HG03196 (cell line): ENCODE data around the gene ABLIM3.

ENCODE experiments used
- ATAC-seq: cut with Tn5 transposase; IDR thresholded peaks from one replicate; pipeline ENCODE4 v1.9.1; 2021; ENCODE audit not compliant: unreplicated experiment

Gene ABLIM3

DNA sequence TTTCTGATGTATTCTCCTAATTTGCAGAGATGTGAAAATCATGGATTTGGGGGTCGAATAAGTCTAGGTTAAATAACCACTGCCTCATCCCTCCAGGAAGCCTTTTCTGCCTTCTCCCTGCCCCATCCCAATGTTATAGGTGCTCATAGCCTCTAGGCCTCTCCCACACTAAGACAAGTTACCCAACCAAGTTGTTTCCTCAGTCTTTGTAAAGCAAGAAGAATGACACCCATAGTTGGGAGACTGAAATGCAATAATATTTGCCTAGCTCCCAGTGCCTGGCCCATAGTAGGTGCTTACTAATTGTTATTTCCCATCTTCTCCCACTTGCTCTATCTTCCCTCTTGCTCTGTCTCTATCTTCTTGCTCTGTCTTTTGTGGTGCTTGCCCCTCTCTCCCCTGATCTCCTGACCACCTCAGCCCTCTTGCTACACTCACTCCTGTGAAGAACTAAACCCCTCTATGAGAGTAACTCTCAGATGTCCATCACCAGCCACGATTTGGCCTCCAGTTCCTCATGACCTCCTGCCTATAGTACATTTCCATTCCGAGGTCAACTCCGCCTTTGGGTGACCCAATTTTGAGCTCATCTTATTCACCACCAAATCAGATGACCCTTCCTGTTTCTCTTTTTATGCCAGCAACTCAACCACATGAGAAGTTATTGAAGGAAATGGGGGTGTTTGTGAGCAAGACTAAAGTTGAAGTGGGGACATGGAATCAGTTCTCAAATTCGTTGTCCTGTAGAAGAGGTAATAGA is 137.3 kb downstream of the ABLIM3 start:
- ATAC-seq, result no peak

DNA sequence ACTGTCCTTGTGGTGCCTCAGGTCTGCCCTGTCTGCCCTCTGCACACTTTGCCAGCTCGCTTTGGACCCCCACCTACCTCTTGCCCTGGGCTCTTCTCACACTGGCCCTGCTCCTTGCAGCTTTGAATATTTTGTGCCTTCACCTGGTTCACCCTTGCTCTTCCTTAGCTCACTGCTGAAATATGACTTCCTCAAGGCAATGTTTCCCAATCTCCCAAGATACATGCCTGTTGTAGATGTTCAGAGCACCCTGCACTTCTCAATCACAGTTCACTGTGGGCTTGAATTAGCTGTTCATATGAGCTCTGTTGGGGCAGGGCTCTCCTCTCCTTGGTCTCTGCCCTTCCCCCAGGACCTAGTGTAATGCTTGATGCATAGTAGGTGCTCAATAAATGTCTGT is 138.4 kb downstream of the ABLIM3 start:
- ATAC-seq, result no peak

GRCh38 chr5:149280124-149280523 is 138.8 kb downstream of the ABLIM3 start:
- ATAC-seq, result no peak

DNA sequence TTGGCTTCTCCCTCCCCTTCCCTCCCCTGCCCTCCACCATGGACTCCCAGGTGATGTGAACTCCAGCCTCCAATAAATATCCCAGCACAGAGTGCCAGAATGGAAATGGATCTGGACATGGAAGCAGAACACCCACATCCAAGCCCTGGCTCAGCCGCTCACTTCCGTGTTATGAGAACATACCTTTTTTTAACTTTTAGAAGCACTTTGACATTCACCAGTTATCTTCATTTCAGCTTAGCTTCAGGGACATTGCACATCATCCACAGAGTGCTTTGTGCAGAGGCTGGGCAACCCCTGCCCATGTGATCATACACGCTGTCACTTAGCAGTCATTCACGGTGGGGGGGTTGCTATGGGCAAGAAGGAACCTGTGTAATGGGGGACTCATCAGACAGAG is 139.5 kb downstream of the ABLIM3 start:
- ATAC-seq, result no peak

DNA sequence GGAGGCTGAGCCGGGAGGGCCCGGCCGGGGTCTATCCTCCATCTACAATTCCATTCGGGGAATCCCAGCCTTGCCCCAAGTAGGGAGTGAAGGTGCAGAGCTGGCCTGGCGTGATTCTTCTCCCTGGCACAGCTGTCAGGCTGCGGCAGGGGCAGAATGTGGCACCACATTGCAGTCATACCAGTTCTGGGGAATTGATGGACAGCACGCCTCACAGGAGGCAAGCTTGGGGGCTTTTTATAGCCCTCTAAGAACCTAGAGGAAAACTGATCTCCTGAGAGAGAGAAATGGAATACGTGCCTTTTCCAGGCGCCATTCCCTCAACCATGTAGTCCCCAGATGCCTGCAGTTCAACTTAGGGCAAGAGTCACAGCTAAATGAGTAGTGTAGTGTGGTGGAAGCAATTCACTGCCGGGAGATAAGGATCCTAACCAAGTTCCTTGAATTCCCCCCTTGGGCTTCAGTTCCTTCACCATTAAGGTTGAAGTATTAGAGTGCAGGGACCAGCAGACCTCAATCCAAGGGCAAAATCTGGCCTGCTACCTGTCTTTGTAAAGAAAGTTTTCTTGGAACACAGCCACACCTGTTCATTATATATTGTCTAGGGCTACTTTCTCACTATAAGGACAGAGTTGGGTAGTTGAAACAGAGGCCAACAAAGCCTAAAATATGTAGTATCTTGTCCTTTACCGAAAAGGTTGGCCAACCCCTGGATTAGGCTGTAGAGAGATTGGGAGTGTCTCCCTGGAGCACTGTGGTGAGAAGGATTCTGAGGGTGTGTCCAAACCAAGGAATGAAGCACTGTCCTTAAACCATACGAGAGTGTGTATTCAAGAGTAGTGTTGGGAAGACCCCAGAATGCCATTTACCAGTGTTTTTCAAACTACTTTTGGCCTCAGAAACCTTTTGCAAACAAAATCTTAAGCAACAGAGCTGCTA is 141.0 kb downstream of the ABLIM3 start:
- no peak for ATAC-seq

- no peak for ATAC-seq
Measured at GRCh38 chr5:149282966-149283332, 141.7 kb downstream of the ABLIM3 start.

GRCh38 chr5:149283626-149284480 is 142.6 kb downstream of the ABLIM3 start:
- ATAC-seq, result no peak

- ATAC-seq, result no peak
Measured at GRCh38 chr5:149284501-149284900, 143.2 kb downstream of the ABLIM3 start.

DNA sequence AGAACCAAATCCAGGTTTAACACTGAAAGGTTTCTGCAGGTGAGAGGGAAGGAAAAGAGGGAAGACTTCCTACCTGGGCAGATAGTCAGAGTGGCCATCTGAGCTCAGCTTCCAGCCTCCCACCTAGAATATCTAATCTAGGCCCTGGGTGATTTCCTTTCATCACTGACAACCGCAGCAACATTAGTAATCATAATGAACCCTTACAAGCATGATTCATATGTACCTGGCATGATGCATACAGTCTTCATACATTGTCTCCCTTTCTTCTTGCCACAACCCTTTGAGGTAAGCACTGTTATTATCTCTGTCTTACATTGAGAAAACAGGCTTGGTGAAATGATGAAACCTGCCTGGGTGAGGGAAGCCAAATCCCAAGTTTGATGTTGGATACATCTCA is 143.9 kb downstream of the ABLIM3 start:
- ATAC-seq, result no peak

- no peak for ATAC-seq
Measured at GRCh38 chr5:149288436-149288835, 147.1 kb downstream of the ABLIM3 start.

GRCh38 chr5:149289301-149289700 is 148.0 kb downstream of the ABLIM3 start:
- ATAC-seq, result no peak

DNA sequence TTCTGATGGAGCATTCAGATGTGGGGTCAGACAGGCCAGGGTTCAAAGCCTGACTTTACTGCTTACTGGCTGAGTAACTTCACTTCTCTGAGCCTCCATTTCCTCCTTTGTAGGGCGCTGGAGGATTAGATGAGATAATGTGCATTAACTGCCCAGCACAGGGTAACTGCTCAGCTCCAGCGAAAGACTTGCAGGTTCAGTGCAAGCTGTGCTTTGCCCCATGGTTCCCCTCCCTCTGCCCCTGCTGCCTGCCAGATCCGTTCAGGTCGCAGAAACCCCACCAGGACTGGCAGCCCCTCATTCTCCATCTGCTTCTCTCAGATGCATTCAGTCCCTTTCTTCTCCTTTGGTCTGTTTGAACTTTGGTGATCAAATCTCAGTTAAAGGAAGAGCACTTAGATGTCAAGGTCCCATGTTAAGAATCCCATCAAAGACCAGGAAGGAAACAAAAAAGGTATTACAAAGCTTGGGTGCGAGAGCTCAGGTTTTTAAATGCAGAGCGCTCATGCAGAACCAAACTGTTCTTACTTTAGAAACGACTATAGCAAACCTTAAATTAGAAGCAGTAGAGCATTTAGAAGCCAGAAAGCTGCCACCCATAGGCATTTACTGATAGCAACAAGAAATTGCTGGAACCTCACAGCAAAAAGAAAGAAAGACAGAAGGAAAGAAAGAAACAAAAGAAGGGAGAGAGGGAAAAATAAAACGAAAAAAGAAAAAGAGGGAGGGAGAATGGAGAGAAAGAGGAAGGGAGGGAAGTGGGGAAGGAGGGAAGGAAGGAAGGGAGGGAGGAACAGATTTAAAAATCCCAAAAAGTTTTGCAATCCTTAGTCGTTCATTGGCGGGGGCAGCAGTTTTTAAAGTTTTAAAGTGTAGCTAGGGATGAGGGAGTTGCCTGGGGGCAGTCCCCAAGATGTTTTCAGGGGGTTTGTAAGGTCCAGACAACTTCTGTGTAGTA is 153.9 kb downstream of the ABLIM3 start:
- no peak for ATAC-seq

DNA sequence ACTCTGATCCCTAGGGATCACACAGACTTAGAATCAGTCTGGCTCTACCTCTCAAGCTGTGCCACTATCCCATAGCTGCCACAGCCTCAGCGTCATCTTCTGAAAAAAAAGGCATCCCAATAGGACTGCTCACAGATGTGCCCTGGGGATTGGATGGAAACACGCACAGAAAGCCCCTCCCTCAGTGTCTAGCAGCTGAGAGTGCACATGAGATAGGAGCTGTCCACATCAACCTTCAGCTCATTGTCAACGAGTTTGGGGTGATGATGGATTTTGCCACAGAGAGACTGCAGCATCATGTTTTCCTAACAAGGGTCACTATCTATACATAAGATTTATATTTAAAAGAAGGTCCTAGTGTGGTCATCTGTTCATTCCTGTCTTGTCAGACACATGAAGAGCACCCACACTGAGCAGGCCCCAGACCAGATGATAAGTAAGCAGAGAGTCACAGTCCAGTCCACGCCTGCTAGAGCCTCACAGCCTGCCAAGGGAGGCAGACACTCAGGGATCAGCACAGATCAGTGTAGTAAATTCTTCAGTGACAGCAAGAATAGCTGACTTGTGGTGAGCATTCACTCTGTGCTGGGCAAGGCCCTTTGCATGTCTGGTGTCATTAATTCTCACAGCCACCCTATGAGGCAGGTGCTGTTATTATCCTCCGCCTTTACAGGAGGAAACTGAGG is 156.2 kb downstream of the ABLIM3 start:
- no peak for ATAC-seq

DNA sequence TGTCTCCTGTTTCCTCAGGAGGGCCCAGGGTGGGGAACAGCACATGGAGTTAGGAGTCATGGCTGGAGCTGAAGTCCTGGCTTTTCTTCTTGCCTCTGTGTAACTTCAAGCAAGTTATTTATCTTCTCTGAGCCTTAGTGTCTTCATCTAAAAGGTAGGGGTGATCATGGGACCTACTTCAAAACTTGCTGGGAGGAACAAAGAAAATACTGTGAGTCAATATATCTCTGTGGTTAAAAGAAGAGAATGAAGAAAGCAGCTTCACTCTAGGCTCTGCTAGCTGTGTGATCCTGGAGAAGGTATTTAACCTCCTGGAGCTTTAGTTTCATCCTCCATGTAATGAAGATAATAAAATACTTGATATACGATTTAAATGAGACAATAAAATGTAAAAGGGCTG is 156.9 kb downstream of the ABLIM3 start:
- ATAC-seq, result no peak

DNA sequence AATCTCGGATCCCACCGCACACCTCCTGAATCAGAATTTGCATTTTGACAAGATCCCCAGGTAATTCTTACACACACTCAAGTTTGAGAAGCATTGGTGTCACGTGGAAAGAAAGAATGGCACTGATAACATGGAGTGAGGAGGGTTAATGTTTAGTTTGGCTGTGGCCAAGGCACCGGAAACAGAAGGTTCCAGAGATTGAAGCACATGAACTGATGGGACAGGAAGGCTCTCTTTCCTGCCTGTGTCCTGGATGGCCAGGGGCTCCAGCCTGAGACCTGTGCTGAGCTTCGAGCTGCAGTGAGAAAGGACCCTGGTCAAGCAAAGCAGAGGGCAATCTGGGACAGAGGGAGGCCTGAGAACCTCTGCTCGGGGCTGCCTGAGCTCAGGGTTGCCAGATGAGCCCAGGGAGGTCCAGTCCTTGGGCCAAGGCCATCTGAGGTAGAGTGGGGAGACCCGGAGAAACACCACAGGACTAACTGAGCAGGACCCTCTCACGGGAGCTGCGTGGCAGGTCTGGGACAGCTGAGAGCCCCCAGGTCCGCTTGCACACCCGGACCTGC is 157.6 kb downstream of the ABLIM3 start:
- ATAC-seq, result no peak

DNA sequence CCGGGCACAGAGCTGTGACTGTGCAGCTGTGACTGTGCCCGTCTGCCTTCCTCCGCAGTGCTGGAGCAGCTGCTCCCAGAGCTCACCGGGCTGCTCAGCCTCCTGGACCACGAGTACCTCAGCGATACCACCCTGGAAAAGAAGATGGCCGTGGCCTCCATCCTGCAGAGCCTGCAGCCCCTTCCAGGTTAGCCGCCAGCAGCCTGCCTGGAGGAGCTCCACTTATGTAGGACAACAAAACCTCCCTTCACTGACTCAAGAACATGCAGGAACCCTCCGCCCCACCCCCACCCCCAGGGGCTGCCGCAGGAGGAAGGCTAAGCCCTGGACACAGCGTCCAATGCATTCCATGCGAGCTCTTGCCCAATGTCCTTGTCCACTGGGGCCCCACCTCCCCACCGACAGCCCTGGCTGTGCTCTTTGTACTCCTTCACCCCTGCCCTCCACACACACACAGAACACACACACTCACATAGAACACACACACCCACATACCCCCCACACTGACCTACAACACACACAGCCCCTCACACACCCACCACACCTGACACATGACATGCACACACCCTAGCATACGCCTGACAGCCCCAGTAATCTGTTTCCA is 158.3 kb downstream of the ABLIM3 start:
- ATAC-seq, result no peak

DNA sequence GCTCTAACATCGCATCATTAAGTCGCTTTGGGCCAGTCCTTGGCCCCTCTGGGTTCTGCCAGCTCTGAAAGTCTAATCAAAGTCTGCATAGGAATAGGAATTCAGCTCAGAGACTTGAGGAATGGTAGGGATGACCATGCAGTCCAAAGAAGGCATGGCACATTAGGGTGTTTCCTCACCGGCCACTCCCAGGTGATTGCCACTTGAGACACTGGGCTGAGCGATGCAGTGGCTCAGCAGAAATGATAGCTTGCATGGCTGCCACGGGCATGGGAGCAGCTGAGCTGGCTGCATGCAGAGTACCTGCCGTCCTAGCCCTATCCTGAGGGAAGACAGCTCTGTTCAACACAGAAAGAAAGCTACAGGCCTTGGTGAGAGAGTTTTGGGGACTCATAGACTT is 159.1 kb downstream of the ABLIM3 start:
- ATAC-seq, result no peak

GRCh38 chr5:149301049-149301743 is 159.9 kb downstream of the ABLIM3 start:
- no peak for ATAC-seq
